Measurements from ENCODE around the gene DNAJB6.
A peak's percentile ranks its signal among the peaks of the same experiment; 100 is the strongest.

DNAJB6 gene
- total RNA-seq, result 95.3 to 296 (median 170) reads per million in 18 experiments

DNA sequence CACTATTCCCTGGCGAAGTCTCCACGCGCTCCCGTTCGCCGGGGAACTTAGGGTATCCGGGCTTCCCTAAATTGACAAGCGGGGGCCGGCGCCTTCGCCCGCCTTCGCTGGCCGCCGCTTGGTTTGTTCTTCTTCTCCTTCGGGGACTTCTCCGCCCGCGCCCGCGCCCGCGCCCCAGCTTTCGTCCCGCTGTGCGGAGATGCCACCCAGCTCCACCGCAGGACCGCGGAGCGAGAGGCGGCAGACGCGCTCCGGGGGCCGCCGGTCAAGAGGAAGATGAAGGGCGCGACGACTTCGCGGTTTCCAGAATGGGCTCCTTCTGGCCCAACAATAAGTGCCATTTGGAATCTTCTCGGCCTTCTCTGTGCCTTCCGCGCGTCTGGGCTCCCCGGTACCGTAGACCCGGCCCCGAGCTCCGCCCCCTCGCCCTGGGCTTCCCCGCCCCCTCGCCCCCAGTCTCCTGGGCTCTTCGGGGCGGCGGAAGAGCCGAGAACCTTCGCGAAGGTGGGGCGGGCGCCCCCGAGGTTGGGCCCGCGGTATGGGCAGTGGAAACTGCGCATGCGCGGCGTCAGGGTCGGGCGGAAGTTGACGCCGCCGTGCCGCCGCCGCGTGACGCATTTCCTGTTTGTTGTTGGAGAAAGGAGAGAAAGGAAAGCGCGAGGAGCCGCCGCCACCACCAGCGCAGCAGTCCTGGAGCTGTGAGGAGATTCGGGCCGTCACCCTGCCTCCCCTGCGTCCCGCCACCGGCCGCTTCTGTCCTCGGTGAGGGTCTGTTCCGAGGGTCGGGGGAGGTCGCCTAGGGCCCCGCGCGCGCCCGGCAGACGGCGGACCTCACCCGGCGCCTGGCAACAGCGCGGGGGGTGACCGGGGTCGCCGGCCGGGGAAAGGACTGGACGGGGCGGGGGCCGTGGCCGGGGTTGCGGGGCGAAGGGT lies at the start of gene DNAJB6:
TSS of gene DNAJB6 (plus strand) at position 622 of the 933 bp plus-strand sequence. CDS start 21,569 bp downstream, outside the sequence.
- DNase-seq, result peak; percentile 94 to 95

- DNase-seq, result no peak
Measured at GRCh38 chr7:157291404-157292080, 45.3 kb upstream of the DNAJB6 start.

DNA sequence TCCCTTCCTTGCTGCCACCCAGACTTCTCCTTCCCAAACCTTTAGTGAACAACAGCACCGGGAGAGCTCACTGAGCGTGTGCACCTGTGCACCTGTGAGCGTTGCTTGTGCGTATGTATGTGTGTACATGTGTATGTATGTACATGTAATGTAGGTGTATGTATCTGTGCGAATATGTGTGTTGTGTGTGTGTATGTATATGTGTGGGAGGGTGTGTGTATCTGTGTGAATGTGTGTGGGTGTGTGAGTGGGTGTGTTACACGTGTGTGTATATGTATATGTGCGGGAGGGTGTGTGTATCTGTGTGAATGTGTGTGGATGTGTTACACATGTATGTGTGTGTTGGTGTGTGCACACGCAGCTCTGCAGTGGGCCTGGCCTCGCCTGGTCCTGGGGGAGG lies 44.5 kb upstream of the DNAJB6 start:
- DNase-seq, result no peak

DNA sequence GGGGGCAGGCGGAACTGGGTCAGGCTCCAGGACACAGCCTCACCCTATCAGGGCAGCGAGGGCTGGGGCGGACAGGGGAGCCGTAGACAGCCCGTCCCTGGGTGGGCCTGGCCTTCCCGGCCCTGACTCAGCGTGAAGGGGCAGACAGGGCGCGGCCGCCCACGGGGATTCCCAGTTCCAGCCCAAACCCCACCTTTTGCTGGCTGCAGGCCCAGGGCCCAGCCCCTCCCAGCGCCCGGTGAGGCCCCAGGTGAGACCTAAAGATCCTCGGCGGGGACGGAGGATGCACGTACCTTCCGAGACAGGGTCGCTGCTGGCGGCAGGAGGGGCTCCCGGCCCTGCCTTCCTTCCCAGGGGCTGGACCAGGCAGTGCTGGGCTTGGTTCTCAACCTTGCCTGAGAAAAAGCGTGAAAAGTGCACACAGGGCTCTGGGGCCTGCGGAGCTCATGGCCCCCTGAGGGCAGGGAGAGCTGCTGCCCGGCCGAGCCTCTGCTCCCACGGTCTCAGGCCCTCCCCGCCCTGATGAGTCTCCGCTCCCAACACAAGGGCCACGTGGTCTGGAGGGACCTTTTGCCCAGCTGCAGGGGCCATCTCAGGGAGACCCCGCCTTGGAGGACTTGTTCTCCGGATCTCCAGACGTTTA lies 43.9 kb upstream of the DNAJB6 start:
- no peak for DNase-seq

DNA sequence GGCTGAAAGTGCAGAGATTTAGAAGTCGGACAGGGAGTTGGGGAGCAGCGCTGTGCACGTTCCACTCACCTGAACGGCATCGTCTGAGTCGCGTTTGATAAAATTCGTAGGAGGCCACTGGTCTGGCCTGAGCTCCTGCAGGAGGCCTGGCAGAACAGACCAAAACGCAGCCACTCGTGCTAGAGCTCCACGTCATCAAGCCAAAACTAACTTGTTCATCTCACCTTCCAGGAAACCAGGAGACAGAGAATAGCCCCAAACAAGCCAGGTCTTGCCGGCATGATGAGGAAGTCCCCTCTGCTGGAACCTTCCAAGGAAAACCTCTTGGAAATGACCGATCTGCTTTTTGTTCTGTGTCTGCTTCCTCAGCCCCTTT lies 43.4 kb upstream of the DNAJB6 start:
- no peak for DNase-seq

- DNase-seq, result no peak
Measured at GRCh38 chr7:157294773-157295172, 42.0 kb upstream of the DNAJB6 start.

DNA sequence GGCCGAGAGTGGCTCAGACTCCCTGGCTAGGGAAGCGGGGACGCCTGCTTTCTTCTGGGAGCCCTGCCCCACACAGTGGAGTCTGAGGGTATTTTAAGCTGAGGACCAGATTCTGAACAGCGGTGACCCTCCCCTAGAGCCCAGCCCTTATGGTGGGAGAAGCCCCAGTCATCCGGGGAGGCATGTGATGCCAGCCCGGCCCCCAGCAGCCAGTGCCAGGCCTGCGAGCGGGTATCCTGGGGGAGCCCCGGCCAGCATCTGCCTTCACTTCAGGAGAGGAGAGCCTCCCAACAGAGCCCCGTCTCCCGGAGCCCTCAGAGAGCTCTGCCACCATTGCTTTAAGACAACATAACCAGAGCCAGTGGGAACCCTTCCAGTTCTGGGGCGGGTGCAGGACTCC lies 41.5 kb upstream of the DNAJB6 start:
- DNase-seq, result no peak

DNA sequence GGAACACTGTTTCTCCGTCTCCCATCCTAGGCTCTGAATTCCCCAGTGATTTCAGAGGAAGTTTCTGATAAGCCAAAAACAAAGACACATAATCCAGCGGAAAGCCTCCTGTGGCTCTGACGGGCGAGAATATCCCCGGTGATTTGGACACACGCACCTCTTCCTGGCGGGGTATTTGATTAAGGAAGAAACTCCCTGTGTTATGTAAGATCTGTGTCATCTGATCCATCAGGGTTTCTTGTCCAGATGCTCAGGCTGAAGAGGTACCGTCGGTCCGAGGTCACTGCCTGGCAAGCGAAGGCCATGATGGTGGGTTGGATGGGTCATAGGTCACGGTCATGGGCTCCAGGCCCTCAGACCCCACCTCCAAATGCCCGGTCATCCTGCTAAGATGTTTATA lies 39.6 kb upstream of the DNAJB6 start:
- DNase-seq, result no peak

- no peak for DNase-seq
Measured at GRCh38 chr7:157299317-157299612, 37.5 kb upstream of the DNAJB6 start.

GRCh38 chr7:157299613-157300368 lies 37.0 kb upstream of the DNAJB6 start:
- DNase-seq, result peak; percentile 63 to 65

- DNase-seq, result no peak
Measured at GRCh38 chr7:157300369-157300825, 36.4 kb upstream of the DNAJB6 start.

- peak in 1 of 2 donors; percentile 33 for DNase-seq
Measured at GRCh38 chr7:157301610-157302120, 35.1 kb upstream of the DNAJB6 start.

- no peak for DNase-seq
Measured at GRCh38 chr7:157306846-157307838, 29.7 kb upstream of the DNAJB6 start.

GRCh38 chr7:157309988-157310668 lies 26.7 kb upstream of the DNAJB6 start:
- no peak for DNase-seq

- DNase-seq, result no peak
Measured at GRCh38 chr7:157310676-157311185, 26.1 kb upstream of the DNAJB6 start.

DNA sequence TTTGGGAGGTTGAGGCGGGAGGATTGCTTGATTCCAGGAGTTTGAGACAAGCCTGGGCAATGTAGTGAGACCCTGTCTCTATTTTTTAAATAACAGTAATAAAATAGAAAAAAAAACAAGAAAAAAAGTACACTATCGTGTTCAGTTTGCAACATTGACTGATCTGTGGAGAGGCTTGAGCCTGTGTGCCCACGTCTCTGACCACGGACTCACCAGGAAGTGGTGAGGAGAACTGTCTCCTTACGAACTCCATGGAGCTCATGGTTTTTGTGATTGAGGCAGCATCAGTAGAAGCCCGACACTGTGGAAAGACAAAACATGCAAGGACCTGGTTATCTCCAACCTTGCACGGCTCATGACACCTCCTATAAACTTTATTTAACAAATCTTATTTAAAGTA lies 23.9 kb upstream of the DNAJB6 start:
- peak; percentile 58 to 82 for DNase-seq

DNA sequence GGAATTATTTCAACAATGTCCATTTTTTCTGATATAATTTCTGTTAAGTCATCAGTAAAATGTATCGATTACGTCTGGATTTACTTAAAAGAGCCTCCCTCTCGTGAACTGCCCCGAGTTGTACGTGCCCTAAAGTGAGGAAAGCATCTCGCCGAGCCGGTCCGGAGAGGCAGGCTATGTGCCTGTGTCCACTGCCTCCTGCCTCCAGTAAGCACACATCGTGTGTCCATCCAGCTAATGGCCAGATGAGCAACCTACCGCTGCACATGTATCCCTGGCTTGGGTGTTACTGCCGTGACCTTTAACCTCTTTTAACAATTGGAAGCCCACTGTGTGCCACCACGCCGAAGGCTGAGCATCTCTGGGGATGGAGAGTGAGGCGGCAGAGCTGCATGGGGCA lies 23.2 kb upstream of the DNAJB6 start:
- no peak for DNase-seq

DNA sequence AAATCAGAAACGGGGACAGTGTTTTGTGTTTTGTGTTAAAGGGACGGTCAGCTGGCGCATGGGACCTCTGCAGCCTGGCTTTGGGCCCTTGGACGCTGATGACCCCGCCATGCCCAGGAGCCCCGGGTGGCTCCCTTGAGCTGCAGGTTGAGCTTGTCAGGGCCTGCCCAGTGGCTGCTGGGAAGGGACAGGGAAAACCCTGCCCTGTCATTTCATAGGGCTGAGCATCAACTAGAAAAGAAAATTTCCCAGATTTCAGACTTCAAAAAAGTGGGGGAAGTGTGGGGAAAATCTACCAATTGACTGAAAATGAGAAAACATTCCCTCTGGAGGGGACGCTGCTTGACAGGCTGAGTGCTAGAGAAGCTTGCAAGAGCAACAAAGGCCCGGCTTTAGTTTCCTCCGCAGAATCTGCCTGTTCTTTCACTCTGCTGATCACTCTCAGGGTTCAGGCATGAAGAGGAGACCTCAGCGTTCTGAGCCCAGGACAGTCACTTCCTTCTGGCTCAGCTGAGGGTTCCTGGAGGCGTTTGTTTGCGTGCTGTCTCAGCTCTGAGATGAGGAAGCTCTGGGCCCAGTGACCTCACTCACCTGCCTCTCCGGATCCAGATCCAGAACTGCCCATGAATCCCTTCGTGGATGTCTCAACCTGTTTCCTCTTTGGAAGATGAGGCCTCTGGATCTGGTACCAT lies 18.6 kb upstream of the DNAJB6 start:
- DNase-seq, result peak; percentile 91 to 97

GRCh38 chr7:157320608-157320980 lies 16.2 kb upstream of the DNAJB6 start:
- peak; percentile 76 to 91 for DNase-seq

DNA sequence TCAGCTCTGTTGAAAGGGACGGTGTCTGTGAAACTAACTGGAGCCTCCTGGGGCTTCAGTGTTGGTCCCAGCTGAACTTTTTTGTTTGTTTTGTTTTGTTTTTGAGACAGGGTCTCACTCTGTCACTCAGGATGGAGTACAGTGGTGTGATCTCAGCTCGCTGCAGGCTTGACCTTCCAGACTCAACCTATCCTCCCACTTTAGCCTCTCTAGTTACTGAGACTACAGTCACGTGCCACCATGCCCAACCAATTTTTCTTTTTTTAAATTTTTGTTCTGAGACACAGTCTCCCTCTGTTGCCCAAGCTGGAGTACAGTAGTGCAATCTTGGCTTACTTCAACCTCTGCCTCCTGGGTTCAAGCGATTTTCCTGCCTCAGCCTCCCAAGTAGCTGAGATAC lies 13.4 kb upstream of the DNAJB6 start:
- DNase-seq, result peak in 1 of 2 donors; percentile 34
